Dedifferentiated amniotic fluid mesenchymal stem cell (primary cell): ENCODE measurements around the gene PRKAG3.

Experiments used
- DNase-seq: peaks from one replicate; pipeline ENCODE4 v3.0.0-alpha.2; 2016; ENCODE audit errors: extremely low spot score

Gene PRKAG3

DNA sequence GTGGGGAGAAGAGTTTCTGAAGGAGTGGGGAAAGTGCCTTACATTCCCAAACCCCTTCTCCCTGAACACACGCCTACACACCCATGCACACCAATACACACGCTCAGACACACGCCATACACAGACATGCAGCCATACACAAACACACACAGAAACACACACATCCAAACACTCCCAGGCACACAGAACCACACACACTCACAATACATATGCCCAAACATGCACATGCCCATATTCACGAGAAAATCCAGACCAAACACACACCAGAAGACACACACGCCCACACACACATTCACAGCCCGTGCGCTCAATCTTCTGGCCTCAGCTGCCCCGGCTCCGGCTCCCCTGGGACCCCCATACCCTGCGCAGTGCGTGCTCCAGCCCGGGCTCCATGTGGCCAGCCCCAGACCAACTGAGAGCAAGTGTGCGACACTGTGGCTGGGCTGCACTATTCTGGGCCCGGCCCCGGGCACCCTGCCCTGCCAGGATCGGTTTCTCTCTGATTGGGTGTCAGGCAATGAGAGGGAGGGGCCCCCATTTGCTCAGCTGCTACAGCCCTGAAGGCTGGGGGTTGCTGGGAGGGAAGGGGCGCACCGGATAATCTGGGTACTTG is at the start of gene PRKAG3:
Gene PRKAG3 (minus strand): TSS at position 426 of the 613 bp plus-strand sequence.
- DNase-seq = no peak

DNA sequence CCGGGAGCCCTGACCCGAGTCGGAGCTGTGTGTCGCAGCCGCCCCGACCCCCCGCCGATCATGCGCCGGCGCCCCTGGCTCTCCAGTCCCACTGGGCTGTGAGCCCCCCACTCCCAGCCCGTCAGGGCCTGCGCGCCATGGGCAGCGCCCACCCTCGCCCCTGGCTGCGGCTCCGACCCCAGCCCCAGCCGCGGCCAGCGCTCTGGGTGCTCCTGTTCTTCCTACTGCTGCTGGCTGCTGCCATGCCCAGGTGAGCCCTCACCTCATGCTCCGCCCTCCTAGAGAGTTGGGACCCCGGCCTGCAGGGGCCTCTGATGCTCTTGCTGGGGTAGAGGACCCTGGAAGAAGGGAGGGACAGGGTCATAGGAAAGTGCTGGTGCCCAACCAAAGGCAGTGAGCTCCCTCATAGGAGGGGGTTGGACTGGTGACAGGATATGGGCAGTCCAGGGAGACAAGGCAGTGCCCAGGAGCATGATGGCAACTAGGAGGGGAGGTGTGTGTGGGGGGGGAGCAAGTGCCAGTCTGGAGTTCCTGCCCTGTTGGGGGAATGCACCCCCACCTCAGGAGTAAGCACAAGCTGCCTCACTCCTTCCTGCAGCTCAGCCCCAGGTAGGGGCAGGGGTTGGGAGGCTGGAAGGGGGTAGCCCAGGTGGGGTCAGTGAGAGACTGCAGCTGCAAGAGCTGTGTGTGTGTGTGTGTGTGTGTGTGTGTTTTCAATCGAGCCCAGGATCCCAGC is 49.4 kb upstream of the PRKAG3 start:
- DNase-seq = no peak

DNA sequence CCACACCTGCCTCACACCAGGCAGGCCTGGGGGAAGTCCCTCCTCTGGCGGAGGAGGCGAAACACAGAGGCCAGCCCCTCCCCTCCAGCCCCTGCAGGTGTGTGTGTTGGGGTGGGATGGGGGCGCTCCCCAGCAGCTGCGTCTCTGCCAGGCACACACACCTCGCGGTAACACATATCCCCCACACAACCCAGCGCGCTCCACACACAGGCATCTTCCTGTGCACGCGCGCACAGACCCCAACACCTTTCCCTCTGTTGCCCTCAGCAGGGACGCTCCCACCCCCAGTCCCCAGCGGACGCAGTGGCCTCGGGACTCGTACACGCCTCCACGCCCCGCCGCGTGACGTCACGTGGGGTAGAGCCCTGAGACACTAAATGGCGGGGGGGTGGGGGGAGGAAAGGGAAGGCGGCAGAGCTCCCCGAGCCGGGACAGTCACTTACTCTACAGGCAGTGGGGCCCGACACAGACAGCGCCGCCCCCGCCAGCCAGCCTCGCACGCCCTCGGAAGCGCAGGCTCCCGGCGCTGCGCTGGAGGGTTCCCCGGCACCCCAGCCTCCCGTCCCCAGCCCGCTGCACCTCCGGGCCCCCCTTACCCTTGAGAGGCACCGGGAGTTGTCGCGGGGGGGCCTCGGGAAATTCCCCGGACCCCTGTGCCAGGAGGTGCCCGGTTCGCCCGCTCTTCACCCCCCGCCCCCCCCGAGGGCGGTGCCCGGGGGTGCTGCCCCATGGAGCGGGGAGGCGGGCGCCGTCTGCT is 48.7 kb upstream of the PRKAG3 start, which contains the start of gene WNT10A:
Gene WNT10A (plus strand): TSS at position 751 of the 757 bp plus-strand sequence. CDS start 144 bp downstream, outside the sequence.
- no peak for DNase-seq

DNA sequence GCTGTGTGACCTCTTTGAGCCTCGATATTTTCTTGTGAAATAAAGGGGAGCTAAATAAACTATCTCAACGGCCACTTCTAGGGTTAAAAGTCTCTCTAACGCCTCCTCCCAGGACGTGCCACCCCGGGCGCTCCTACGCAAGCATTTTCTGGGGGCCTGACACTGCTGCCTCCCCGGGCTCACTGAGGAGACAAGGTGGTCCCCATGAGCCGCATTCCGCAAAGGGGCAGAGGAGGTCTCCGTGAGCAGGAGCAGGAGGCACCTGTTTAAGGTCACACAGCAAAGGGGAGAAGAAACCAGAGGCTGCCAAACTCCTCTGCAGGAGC is 48.1 kb upstream of the PRKAG3 start:
- no peak for DNase-seq

DNA sequence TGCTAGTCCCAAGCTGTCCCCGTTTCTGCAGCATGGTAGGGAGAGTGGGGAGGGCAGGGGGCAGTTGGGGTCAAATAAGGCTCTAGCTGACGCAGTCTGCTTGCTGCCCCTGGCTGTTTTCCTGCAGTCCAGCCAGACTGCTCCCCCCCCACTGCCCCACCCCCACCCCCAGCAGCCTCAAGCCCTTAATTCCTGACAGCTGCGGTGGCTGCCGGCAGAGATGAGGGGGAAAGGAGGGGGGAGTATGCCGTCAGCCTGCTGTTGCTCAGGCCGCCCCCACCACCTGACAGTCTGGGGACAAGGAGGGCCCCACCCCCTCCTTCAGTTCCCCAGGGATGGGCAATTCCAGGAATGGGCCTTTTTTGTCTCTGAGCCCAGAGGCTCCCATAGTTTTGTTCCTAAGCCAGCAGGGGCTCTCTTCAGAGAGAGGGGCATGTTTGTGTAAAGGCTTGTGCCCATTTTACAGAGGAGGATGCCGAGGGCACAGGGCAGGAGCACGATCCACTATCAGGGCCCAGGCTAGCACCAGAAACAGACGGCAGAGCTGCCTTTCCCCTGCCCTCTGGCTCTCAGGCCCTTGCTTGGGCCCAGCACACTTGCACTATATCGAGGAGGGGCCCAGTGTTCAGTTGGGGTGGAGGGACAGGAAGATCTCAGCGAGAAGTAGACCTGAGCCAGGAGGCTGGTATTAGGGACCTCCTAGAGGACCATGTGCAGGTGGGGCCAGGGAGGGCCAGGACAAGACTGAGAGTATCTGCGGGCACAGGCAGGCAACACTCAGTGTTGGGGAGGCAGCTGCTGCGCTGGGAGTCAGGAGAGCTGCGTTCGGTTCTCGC is 47.5 kb upstream of the PRKAG3 start:
- no peak for DNase-seq

DNA sequence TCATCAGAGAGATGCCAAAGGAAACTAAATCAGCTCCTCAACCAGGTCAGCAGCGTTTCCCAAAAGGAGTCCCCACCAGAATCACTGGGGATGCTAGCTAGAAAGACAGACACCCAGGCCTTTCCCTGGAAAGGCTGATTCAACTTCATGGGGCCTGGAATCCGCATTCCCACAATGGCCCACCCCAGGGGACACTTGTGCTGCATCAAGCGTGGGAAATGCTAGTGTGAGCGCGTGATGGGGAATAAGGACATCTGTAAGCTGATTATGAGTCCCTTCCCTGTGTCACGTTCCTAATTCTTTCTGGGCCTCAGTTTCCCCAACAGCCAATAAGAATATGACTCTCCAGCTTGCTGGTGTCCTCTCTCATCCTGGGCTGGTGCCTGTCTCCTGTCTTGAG is 46.9 kb upstream of the PRKAG3 start:
- no peak for DNase-seq

DNA sequence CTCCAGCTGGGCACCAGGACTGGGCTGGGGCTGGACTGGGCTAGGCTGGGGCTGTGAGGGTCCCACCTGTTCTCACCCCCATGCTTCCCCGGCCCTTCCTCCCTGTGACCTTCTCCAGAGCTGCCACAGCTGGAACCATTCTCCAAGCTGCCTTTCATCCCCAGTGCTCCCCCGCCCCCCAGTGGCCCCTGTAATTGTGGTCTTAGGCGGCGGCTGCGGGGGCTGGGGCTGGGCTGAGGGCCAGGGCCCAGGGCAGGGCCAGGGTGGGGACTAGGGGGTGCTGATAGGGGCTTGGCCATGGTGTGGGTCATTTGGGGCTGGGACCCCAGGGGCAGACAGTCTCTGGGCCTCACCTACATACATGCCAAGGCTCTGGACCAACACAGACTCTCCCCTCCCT is 46.3 kb upstream of the PRKAG3 start:
- no peak for DNase-seq

DNA sequence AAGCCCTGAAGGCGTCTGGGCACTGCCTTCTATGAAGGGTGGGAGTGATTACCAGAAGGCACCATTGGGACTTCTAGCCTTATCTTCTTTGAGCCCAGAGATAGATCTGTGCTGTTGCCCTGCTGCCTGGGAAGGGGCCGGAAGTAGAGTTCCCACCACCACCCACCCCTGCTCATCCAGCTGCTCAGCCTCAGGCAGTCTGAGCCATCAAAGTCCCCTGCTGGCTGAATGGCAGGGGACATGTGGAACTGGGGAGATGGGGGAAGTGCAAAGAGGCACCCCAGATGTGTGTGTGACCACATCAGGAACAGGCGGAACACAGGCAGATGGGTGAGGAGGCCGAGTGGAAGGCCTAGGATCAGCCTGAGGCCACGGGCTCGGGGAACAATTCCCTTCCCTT is 45.7 kb upstream of the PRKAG3 start:
- no peak for DNase-seq

DNA sequence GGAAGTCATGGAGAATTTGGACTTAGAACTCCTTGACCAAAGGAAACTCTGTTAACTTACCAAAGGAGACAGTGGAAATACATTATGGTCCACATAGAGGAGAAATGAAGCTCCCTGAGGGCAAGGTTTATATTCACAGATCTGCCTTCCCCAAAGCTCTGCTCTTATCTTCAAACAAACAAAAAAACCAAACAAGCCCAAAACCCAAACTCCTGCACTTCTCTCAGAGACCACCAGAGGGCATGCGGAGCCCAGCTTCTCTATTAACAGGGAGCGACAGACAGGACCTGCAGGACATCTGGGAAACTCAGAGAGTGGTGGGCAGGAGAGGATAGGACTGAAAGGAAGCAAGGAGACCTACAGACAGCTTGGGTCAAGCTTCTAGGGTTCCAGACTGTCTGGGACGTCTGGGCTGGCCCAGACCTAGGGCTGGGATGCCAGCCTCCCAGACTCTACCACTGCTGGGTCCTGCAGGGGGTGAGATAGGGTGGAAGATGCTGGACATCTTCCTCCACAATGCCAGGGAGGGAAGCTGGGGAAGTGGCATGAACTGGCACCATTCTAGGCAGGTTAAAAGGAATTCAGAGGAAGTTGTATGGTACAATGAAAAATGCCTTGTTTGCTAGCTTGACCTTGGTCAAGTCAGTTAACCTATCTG is 45.1 kb upstream of the PRKAG3 start:
- DNase-seq = peak; percentile 67

DNA sequence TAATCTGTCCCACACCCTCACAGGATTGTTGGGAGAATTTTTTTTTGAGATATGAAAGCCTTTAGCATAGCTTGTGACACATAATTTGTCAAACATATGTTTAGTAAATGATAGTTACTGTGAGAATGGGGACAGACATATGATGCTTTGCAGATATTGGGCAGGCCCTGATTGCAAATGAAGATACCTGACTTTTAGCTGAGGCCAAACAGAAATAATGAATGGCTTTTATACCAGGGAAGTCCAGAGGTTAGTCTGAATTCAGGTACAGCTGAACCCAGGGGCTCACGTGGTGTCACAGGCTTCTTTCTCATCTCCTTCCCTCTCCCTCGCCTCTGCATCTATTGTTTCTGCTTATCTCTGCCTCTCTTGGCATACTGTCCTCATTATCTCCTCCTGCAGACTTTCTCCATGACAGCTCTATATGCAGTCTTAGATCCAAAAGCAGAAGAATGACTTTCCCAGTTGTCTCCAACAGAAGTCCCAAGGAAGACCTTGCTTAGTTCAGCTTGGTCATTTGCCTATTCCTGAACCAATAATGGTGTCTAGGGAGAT is 44.2 kb upstream of the PRKAG3 start:
- DNase-seq = no peak

DNA sequence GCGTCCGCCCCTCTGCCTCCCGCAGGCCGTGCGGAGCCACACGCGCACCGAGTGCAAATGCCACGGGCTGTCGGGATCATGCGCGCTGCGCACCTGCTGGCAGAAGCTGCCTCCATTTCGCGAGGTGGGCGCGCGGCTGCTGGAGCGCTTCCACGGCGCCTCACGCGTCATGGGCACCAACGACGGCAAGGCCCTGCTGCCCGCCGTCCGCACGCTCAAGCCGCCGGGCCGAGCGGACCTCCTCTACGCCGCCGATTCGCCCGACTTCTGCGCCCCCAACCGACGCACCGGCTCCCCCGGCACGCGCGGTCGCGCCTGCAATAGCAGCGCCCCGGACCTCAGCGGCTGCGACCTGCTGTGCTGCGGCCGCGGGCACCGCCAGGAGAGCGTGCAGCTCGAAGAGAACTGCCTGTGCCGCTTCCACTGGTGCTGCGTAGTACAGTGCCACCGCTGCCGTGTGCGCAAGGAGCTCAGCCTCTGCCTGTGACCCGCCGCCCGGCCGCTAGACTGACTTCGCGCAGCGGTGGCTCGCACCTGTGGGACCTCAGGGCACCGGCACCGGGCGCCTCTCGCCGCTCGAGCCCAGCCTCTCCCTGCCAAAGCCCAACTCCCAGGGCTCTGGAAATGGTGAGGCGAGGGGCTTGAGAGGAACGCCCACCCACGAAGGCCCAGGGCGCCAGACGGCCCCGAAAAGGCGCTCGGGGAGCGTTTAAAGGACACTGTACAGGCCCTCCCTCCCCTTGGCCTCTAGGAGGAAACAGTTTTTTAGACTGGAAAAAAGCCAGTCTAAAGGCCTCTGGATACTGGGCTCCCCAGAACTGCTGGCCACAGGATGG is 42.0 kb upstream of the PRKAG3 start:
- DNase-seq = no peak

DNA sequence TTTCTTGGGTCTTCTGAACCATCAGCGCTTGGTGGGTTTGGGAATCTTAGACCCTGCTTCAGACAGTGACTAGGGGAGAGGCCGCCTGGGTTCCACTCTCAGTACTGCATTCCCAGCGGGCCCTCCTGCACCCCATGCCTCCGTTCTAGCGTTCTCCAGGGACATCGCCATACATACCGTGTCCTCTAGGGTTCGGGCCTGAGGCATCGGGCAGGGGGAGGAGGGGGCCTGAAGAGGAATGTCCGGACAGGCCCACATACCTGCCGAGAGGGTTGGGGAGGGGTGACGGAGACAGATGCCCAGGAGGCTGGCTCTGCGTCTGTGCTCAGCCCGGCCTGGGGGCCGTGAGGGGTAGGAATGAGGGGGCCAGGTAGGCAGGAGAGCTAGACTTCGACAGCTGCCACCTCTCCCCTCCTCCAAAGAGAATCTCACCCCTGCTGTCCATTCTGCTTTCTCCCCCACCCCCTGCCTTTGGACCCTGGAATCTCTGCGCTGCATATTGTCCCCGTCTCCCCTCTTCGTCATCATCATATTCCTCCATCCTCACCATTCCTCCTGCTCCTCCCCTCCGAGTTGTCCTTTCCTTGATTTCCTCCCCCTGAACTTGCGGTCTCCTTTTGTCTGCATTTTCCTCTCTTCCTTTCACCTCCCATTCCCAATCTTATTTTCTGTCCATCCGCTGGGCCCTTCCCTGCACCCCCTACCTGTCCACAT is 41.2 kb upstream of the PRKAG3 start:
- no peak for DNase-seq

DNA sequence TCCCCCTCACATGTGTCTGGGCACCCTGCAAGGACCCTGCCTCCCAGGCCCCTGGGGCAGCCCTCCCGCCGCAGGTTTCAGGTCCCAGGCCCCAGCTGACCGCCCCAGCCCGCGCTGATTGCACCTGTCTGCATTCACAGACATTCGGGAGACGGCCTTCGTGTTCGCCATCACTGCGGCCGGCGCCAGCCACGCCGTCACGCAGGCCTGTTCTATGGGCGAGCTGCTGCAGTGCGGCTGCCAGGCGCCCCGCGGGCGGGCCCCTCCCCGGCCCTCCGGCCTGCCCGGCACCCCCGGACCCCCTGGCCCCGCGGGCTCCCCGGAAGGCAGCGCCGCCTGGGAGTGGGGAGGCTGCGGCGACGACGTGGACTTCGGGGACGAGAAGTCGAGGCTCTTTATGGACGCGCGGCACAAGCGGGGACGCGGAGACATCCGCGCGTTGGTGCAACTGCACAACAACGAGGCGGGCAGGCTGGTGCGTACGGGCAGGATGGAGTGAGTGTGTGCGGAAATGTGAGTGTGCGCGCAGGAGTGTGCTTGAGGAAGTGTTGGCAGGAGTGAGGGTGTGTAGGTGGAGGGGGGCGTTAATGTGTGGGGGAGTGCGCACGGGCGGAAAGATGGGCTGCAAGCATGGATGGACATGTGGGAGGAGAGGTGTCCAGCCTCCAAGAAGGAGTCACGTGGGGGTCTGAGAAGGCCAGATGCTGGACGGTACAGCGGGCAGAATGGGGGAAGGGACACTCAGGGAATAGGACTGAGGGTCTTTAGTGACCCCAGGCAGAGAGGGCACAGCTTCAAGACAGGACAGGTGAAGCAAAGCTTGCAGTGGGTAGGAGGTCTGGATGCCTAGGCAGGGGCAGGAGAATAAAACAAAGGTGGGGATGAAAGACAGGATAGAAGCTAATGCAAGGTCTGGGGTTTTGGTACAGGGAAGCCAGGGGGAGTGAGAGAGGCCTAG is 40.0 kb upstream of the PRKAG3 start:
- no peak for DNase-seq

DNA sequence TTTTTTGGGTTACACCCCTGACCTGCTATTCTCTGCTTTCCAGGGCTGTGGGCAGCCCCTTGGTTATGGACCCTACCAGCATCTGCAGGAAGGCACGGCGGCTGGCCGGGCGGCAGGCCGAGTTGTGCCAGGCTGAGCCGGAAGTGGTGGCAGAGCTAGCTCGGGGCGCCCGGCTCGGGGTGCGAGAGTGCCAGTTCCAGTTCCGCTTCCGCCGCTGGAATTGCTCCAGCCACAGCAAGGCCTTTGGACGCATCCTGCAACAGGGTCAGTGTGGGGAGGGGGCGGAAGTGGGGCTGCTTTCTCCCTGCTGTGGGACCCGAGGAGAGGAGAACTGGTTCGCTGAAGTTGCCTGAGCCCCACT is 39.4 kb upstream of the PRKAG3 start:
- DNase-seq = no peak

DNA sequence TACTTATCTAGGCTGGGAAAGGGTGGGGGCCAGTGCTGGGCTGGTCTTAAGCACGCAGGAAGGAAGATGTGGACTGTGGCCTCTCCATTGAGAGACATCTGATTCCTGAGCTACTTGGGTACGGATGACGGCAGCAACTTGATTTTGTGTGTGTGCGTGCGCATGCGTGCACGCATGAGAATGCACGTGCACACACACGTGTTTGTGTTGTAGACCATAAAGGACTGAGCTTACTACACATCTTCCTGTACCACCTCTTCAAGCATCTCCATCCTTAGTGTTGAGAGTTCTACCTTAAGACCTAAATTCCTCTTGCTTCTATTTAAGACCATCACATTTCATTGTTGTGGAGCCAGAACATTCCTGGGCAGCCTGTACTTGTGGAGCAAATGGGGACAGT is 37.5 kb upstream of the PRKAG3 start:
- DNase-seq = no peak

DNA sequence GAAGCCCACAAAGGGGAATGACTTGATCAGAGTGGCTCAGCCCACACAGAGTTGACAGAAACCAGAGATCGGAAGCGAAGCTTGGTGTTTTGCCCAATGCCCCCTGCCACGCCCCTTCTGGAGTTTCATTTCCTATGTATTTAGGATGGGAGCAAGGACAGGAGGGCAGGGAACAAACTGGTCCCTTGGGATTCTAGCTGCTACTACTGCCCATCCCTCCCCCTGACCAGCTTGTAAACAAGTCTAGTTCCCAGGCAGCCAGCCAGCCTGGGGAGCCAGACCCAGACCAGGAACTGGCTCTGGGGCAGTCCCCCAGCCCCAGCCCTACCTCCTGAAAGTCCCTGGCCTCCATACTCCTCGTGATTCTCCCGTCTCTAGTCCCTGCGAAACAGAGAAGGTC is 36.3 kb upstream of the PRKAG3 start:
- DNase-seq = no peak

DNA sequence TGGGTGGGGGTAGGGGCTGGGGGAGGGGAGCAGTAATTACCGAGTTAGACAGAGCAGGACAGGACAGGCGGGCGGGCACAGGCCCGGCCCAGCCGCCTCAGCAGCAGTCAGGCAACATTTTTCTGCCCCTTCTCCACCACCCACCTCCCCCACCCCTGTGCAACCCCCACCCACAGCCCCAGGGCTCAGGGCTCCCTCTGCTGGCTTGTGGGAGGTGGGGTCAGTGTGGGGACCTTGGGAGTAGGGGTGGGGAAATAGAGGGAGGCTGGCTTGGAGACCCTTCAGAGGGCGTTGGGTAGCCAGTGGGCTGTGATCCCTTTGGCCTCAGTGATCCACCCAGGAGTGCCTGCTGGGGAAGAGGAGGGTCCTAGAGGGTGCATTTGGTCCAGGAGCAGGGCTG is 34.4 kb upstream of the PRKAG3 start:
- DNase-seq = no peak

DNA sequence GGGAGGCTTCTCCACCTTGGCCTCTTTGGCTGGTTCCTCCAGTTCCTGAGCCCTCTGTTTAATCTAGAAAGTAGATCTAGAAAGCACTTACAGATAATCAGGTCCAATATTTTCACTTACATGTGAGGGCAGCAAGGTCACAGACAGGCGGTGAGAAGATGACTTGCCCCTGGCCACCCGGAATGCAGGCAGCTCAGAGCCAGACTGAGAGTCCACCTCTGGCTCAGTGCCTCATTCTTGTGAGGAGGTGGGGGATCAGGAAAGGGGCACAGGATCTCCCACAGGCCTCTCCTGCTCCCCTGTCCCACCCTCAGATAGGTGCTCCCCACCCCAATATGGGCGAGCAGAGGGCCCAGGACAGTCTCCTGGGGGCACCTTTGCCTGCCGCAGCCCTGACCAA is 33.8 kb upstream of the PRKAG3 start:
- no peak for DNase-seq
